ENCODE results near the gene SOX5. TPM values are rescaled to one million over a fixed set of nuclear protein-coding genes. Genes with fewer than 3 reads are reported as not detected.

The SOX5 gene
- total and polyA plus RNA-seq, 12 donors, result 0.17 to 4.3 (median 2.4) TPM

DNA sequence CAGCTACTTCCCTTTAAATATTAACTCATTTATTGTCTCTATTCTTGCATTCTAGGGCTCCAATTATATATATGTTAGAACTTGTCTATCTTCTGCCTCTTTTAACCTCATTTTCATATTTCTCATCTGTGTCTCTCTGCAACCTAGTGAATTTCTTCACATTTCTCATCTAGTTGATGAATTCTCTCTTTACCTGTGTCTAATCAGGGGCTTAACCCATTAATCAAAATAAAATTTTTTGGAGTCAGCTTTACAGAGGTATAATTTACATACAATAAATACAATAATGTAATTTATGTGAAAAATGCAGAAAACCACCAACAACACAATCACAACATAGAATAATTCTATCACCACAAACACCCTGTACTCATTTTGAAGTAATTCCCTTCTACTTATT, 255.2 kb downstream of the SOX5 start:
- no peaks in the 10 kb centered on the region for H3K27me3 ChIP-seq
- no peak for TF ChIP-seq CTCF (IDR thresholded peaks at IDR 0.05)
- H3K4me3 ChIP-seq, result no peak overlapping the region
- H3K9me3 ChIP-seq, result peaks cover 0 to 27% (median 8%) of the 10 kb centered on the region in 11 donors
- no peak overlapping the region for H3K27ac ChIP-seq
- intact Hi-C loops (cut with DNase I), result no loop called here
- ATAC-seq (no peak), DNase-seq (no peak)
- H3K4me1 ChIP-seq, result no peaks in the 10 kb centered on the region
- H3K36me3 ChIP-seq, result no peaks in the 10 kb centered on the region

DNA sequence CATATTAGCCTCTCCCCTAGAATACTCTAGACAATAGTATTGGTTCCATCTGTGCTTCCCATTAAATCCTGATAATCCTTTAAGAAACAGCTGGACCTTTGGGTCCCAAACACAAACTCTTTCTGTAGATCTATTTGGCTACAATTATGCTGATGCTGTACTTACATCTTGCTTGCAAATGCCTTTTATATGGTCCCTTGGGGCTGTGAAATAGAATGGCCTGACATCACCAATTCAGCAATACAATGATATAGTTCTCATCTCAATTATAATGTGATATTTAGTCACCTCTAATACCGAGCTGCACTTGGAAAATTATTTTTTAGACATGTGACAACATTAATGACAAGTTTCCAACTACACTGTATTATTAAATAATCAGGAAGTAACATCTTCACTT, 261.5 kb downstream of the SOX5 start:
- WGBS, 2 donors, result 66 to 81% methylated on average over 1 of the region's 1 CpG
- DNase-seq, result no peak
- ATAC-seq, result no peak

GRCh38 chr12:23686095-23686494, 263.4 kb downstream of the SOX5 start:
- H3K4me1 ChIP-seq, result no peaks in the 10 kb centered on the region
- H3K36me3 ChIP-seq, result no peaks in the 10 kb centered on the region
- DNase-seq (no peak), ATAC-seq (no peak)
- no peaks in the 10 kb centered on the region for H3K27me3 ChIP-seq
- H3K4me3 ChIP-seq, result no peak overlapping the region
- intact Hi-C loops (cut with DNase I), result loop anchor here in 1 of 10 donors (10.0 kb wide), 1 partner anchor 61 kb away; no protein-coding TSS in a partner anchor
- no peak overlapping the region for H3K27ac ChIP-seq
- no peak for TF ChIP-seq CTCF (IDR thresholded peaks at IDR 0.05)
- peaks cover 0 to 14% (median 6%) of the 10 kb centered on the region in 11 donors for H3K9me3 ChIP-seq

More for the DNA sequence above, 261.5 kb downstream of the SOX5 start:
- Histone ChIP-seq H3K4me3 (no peak overlapping the region), H3K27me3 (no peaks in the 10 kb centered on the region), H3K4me1 (no peaks in the 10 kb centered on the region), H3K9me3 (no peaks in the 10 kb centered on the region), H3K27ac (no peak overlapping the region), H3K36me3 (no peaks in the 10 kb centered on the region)
- no peak for TF ChIP-seq CTCF (IDR thresholded peaks at IDR 0.05)
- intact Hi-C loops (cut with DNase I), result loop anchor here in 1 of 10 donors (10.0 kb wide), 1 partner anchor 63 kb away; no protein-coding TSS in a partner anchor

GRCh38 chr12:23684121-23684520, 265.3 kb downstream of the SOX5 start:
- Histone ChIP-seq H3K27me3 (no peaks in the 10 kb centered on the region), H3K4me3 (no peak overlapping the region), H3K4me1 (no peaks in the 10 kb centered on the region), H3K36me3 (no peaks in the 10 kb centered on the region), H3K9me3 (peaks cover 0 to 28% (median 10%) of the 10 kb centered on the region in 11 donors), H3K27ac (no peak overlapping the region)
- DNase-seq (no peak), ATAC-seq (no peak)
- 87 to 94% methylated on average over 1 of the region's 1 CpG for WGBS, 2 donors
- no peak for TF ChIP-seq CTCF (IDR thresholded peaks at IDR 0.05)
- intact Hi-C loops (cut with DNase I), result loop anchor here in 1 of 10 donors (10.0 kb wide), 1 partner anchor 59 kb away; no protein-coding TSS in a partner anchor

Data from heart right ventricle (tissue), 16 donors.